ENCODE data around the gene PIGW.

Gene PIGW

GRCh38 chr17:36509272-36509985, 25.4 kb upstream of the PIGW start:
- no peak for FAIRE-seq

GRCh38 chr17:36510636-36511035, 24.2 kb upstream of the PIGW start:
- FAIRE-seq, result no peak

- FAIRE-seq, result no peak
Observed at GRCh38 chr17:36511216-36511615, 23.6 kb upstream of the PIGW start.

- no peak for FAIRE-seq
Observed at GRCh38 chr17:36512641-36513040, 22.1 kb upstream of the PIGW start.

- FAIRE-seq, result no peak
Observed at GRCh38 chr17:36514856-36515255, 19.9 kb upstream of the PIGW start.

GRCh38 chr17:36515837-36516236, 18.9 kb upstream of the PIGW start:
- FAIRE-seq, result no peak

- no peak for FAIRE-seq
Observed at GRCh38 chr17:36523113-36523512, 11.7 kb upstream of the PIGW start.

GRCh38 chr17:36524428-36524876, 10.3 kb upstream of the PIGW start:
- FAIRE-seq, result no peak

GRCh38 chr17:36525113-36525512, 9.7 kb upstream of the PIGW start:
- FAIRE-seq, result no peak

- FAIRE-seq, result no peak
Observed at GRCh38 chr17:36525888-36526287, 8.9 kb upstream of the PIGW start.

- FAIRE-seq, result no peak
Observed at GRCh38 chr17:36527621-36528250, 7.1 kb upstream of the PIGW start.

GRCh38 chr17:36529121-36529520, 5.7 kb upstream of the PIGW start:
- no peak for FAIRE-seq

GRCh38 chr17:36532435-36532975, 2.3 kb upstream of the PIGW start:
- FAIRE-seq, result no peak

- FAIRE-seq, result no peak
Observed at GRCh38 chr17:36533935-36534839, 600 bp upstream of the PIGW start.

GRCh38 chr17:36535669-36536081, 888 bp downstream of the PIGW start:
- no peak for FAIRE-seq

GRCh38 chr17:36540696-36541095, 5.9 kb downstream of the PIGW start:
- FAIRE-seq, result no peak

GRCh38 chr17:36542755-36543154, 8.0 kb downstream of the PIGW start:
- no peak for FAIRE-seq

GRCh38 chr17:36544044-36544306, 9.2 kb downstream of the PIGW start:
- FAIRE-seq, result no peak

GRCh38 chr17:36544307-36545076, 9.7 kb downstream of the PIGW start, which contains the start of gene GGNBP2:
Gene GGNBP2, plus strand, starts transcription at chr17:36544919. Its CDS starts 806 bp downstream, at chr17:36545725.
- FAIRE-seq, result no peak

GRCh38 chr17:36545077-36545464, 10.3 kb downstream of the PIGW start:
- FAIRE-seq, result no peak

- FAIRE-seq, result no peak
Observed at GRCh38 chr17:36545465-36546417, 11.0 kb downstream of the PIGW start.

All from colon (tissue), 2 donors.